Breast epithelium (tissue), 4 donors: Measurements from ENCODE around the gene RELL1. TPM values are rescaled to one million over a fixed set of nuclear protein-coding genes. Genes with fewer than 3 reads are reported as not detected.

Experiments
- DNase-seq, 2 donors: peaks; one replicate each; pipeline ENCODE4 v3.0.0-alpha.2; 2019; ENCODE audit warnings: low spot score in 2 of 2
- H3K27ac ChIP-seq, 2 donors: fragments of 200-600 bp; sonication (generic) in 1 of 2; one replicate each; pipeline ENCODE4 v1.5.1; 2016 to 2019; ENCODE audit warnings: mild to moderate bottlenecking in 1 of 2
- H3K27me3 ChIP-seq, 2 donors: fragments of 200-600 bp; sonication (generic) in 1 of 2; one replicate each; pipeline versions ENCODE4 v1.5.1 to v1.6.0; 2017 to 2019; ENCODE audit warnings: control low read depth in 1 of 2, mild to moderate bottlenecking in 1 of 2
- H3K36me3 ChIP-seq: fragments of 200-600 bp; one replicate; pipeline ENCODE4 v1.5.1; 2019
- H3K4me1 ChIP-seq, 2 donors: fragments of 200-600 bp; sonication (generic); one replicate each; pipeline ENCODE4 v1.5.1; 2016 to 2019; ENCODE audit warnings: control low read depth in 1 of 2
- H3K4me3 ChIP-seq, 3 donors: fragments of 200-600 bp; sonication (generic); 1 replicate in 2 of 3; 2 replicates in 1 of 3; pipeline ENCODE4 v1.5.1; 2016 to 2019; ENCODE audit warnings: mild to moderate bottlenecking in 3 of 3, moderate library complexity in 2 of 3
- H3K9me3 ChIP-seq, 2 donors: fragments of 200-600 bp; sonication (generic) in 1 of 2; one replicate each; pipeline ENCODE4 v1.5.1; 2016 to 2019; ENCODE audit warnings: control low read depth in 1 of 2
- POLR2A ChIP-seq: fragments of 450-650 bp; IDR thresholded peaks from one replicate; pipeline ENCODE4 v1.6.1; 2016; ENCODE audit warnings: antibody characterized with exemption, mild to moderate bottlenecking, moderate library complexity
- POLR2AphosphoS5 ChIP-seq, 3 donors: sonication (generic); formaldehyde crosslinking; IDR thresholded peaks; one replicate each; pipeline ENCODE4 v1.6.1; 2017; ENCODE audit warnings: antibody characterized with exemption in 3 of 3
- intact Hi-C: fragments of 100-400 bp; cut with DNase I; formaldehyde crosslinking; loops from one replicate; pipeline ENCODE4 v1.15.1; 2023; ENCODE audit warnings: low total_unique reads
- total RNA-seq, 3 donors: library from RNA; depleted of rRNA; stranded (reverse); fragments of >200 nt; gene quantifications; one replicate each; pipeline ENCODE4 v1.1.0, GENCODE V29; 2016
- TF ChIP-seq, protein P1 (sequence below), 3 donors: fragments of 450-650 bp; IDR thresholded peaks; one replicate each; pipeline ENCODE4 v1.5.1; 2016 to 2017; ENCODE audit warnings: antibody characterized with exemption in 3 of 3, mild to moderate bottlenecking in 3 of 3, moderate library complexity in 3 of 3

Gene RELL1
- total RNA-seq, 3 donors from 2014 or later = 68.5 to 88.8 (median 76.0) TPM

DNA sequence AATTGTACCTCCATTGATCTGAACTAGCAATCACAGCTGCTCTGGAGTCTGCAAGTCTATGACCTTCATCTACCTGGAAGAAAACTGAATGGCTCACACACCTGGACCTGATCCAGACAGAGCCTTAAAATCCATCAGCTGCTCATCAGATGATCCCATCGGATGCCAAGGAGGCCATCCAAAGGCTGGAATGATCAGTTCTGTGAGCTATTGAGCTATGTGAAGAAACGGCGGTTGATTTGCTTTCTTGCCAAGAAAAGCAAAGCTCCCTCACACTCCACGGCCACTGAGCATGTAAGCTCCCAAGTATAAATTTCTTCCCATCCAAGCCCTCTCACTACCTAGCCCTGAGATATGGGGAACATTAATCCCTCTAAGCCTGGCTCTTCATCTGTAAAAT, 63.1 kb downstream of the RELL1 start:
- intact Hi-C loops = no loop called here
- Histone ChIP-seq H3K9me3 (no peaks in the 10 kb centered on the region), H3K4me3 (no peak overlapping the region), H3K36me3 (no peaks in the 10 kb centered on the region), H3K4me1 (no peaks in the 10 kb centered on the region), H3K27ac (no peak overlapping the region), H3K27me3 (no peaks in the 10 kb centered on the region)
- TF ChIP-seq, protein P1, sequence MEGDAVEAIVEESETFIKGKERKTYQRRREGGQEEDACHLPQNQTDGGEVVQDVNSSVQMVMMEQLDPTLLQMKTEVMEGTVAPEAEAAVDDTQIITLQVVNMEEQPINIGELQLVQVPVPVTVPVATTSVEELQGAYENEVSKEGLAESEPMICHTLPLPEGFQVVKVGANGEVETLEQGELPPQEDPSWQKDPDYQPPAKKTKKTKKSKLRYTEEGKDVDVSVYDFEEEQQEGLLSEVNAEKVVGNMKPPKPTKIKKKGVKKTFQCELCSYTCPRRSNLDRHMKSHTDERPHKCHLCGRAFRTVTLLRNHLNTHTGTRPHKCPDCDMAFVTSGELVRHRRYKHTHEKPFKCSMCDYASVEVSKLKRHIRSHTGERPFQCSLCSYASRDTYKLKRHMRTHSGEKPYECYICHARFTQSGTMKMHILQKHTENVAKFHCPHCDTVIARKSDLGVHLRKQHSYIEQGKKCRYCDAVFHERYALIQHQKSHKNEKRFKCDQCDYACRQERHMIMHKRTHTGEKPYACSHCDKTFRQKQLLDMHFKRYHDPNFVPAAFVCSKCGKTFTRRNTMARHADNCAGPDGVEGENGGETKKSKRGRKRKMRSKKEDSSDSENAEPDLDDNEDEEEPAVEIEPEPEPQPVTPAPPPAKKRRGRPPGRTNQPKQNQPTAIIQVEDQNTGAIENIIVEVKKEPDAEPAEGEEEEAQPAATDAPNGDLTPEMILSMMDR (IDR thresholded peaks at IDR 0.05) = no peak
- DNase-seq = no peak

DNA sequence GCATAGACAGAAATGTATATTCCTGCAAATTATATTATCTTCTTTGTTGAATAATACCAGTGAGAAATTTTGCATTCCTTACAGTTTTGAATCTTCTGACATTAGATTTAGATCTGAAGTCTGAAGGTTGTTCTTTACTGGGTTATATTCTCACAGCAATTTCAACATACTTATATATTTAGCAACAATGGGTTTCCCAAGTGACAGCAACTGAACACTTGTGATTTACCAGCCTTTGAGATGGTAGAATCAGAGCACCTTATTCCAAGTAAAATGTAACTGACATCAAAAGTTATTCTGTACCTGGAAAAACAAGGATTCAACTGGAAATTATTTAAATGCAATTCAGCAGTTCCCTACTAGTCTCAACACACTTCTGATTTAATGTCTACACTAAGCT, 66.0 kb downstream of the RELL1 start:
- no peak for DNase-seq
- H3K9me3 ChIP-seq = no peaks in the 10 kb centered on the region
- H3K4me1 ChIP-seq = no peaks in the 10 kb centered on the region
- no peaks in the 10 kb centered on the region for H3K27me3 ChIP-seq
- TF ChIP-seq POLR2AphosphoS5 (IDR thresholded peaks at IDR 0.05) (no peak), POLR2A (no peak)
- TF ChIP-seq, protein P1 (IDR thresholded peaks at IDR 0.05) = no peak
- intact Hi-C loops = no loop called here
- H3K4me3 ChIP-seq = no peak overlapping the region
- no peak overlapping the region for H3K27ac ChIP-seq
- H3K36me3 ChIP-seq = no peaks in the 10 kb centered on the region

DNA sequence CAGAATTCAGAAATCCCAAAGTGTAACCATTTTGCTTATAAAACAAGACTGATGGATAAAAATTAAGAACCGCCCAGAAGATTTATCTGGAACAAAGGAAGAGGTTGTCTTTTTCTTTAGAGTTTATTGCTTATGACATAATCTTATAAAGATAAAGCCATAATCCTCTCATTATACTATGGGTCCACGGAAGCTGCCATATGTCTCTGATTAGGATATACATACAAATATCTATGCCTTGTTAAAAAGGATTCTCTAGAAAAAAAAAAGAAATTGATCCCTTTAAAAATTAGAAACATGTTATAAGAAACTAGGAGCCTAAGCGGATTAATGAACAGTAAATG, 70.5 kb downstream of the RELL1 start:
- TF ChIP-seq, protein P1 (IDR thresholded peaks at IDR 0.05) = no peak
- TF ChIP-seq POLR2A (no peak), POLR2AphosphoS5 (IDR thresholded peaks at IDR 0.05) (no peak)
- DNase-seq = no peak
- no peaks in the 10 kb centered on the region for H3K4me1 ChIP-seq
- intact Hi-C loops = no loop called here
- H3K4me3 ChIP-seq = no peak overlapping the region
- H3K9me3 ChIP-seq = no peaks in the 10 kb centered on the region
- no peak overlapping the region for H3K27ac ChIP-seq
- no peaks in the 10 kb centered on the region for H3K36me3 ChIP-seq
- no peaks in the 10 kb centered on the region for H3K27me3 ChIP-seq

DNA sequence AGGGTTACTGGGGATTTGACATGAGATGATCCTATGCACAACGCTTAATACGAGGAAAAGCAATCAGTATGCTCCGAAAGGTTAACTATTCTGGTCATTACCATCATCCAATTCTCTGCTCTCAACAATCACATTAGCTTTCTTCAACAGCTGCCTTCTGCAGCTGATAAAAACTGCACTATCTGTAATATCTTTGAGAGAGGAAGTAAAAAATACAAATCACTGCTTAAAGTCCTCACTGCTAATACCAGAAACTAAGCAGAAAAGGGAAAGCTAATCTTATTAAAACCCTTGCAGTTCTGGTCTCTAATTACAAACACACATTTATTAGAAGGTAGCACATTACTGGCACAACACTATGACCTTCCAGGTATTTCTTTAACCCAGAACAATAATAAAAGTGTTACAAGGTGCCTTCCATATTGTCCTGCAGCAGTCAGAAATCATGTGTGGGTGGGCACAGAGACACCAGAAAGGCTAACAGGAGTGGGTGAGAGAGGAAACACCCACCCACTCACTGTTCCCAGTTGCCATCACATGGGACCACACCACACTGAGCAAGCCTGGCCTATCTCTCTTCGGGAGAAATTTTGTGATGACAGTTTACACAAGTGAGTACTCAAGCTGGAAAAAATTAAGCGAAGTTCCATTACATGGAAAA, 71.0 kb downstream of the RELL1 start:
- TF ChIP-seq, protein P1 (IDR thresholded peaks at IDR 0.05) = no peak
- no peak for TF ChIP-seq POLR2AphosphoS5 (IDR thresholded peaks at IDR 0.05)
- no peak for TF ChIP-seq POLR2A
- H3K4me3 ChIP-seq = no peak overlapping the region
- peak overlapping the region in 1 of 2 donors; percentile 48 for H3K27ac ChIP-seq
- DNase-seq = no peak
- no peaks in the 10 kb centered on the region for H3K4me1 ChIP-seq
- H3K27me3 ChIP-seq = no peaks in the 10 kb centered on the region
- H3K36me3 ChIP-seq = no peaks in the 10 kb centered on the region
- intact Hi-C loops = no loop called here
- H3K9me3 ChIP-seq = no peaks in the 10 kb centered on the region

DNA sequence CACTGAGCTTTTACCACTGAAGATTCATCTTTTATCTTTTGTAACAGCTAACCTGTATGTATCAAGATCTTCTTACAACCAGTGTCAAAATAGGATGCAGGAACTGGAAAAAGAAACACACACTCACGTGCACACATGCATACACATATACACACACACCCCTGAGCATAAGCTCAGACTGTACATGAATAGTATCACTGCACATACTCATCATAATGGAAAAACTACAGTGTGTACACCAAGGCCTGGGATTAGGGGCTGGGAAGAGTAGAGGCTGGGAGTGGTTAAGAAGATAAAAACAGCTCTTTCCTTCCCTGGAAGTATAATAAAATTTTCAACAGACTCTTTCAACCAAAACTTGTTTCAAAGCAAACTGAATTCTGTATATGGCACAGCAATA, 73.4 kb downstream of the RELL1 start:
- Histone ChIP-seq H3K27me3 (no peaks in the 10 kb centered on the region), H3K4me1 (no peaks in the 10 kb centered on the region), H3K4me3 (no peak overlapping the region), H3K9me3 (no peaks in the 10 kb centered on the region), H3K27ac (no peak overlapping the region), H3K36me3 (no peaks in the 10 kb centered on the region)
- no peak for DNase-seq
- TF ChIP-seq POLR2AphosphoS5 (IDR thresholded peaks at IDR 0.05) = no peak
- TF ChIP-seq, protein P1 (IDR thresholded peaks at IDR 0.05) = no peak
- TF ChIP-seq POLR2A = no peak
- intact Hi-C loops = no loop called here
